OCI-M2 (cell line): Measurements from ENCODE around the gene RLN3.

Experiments used
- DNase-seq: peaks from one replicate; lab custom pipeline; 2025; ENCODE audit not compliant: unreplicated experiment; lab: John Stamatoyannopoulos, UW

The RLN3 gene

DNA sequence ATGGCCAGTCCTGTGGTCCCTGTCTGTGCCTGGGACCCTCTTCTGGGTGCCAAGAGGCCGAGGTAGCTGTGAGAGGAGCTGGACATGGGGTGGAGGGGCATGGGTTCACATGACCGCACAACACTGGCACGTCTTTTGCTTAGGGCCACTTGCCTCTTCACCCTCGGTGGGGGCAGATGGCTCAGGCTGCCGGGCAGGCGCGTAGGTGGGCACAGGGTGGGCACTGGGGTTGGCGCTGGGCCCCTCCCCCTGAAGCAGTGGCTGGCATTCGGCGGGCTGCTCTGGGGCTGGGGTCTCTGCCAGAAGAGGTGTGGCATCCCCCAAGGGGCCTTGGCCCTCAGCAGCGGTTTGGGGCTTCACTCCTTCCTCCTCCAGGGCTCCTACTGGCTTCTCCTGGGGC lies 25.6 kb downstream of the RLN3 start:
- DNase-seq = no peak

DNA sequence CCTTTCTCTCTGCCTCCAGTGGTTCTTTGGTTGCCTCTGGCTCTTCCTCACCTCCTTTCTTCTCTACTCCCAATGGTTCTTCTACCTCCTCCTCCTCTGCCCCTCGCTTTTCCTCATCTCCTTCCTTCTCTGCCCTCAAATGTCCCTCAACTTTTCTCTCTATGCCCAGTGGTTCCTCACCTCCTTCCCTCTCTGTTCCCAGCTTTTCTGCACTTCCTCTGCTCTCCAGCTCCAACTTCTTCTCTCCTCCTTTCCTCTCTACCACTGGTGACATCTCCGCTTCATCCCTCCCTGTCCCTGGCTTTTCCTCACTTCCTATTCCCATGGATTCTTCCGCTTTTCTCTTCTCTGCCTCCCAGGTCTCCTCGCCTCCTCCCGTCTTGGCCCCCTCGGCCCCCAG lies 26.2 kb downstream of the RLN3 start:
- no peak for DNase-seq

DNA sequence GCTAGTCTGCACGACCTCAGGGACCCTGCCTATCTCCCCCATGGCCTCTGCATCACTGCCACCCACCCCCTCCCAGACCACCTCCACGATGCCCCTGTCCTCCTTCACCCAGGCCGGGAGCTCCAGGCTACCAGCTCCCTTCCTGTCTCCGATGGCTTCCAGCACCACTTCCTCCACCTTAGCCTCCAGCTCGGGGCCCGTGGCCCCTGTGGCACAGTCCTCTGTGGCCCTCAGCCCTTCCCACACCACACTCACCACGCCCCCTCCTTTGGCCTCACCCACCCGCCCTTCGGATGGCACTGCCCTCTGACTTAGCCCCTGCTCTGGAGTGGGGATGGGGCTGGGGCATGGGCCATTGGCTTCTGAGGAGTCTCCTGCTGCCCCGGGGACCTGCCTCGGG lies 26.8 kb downstream of the RLN3 start:
- DNase-seq = no peak

DNA sequence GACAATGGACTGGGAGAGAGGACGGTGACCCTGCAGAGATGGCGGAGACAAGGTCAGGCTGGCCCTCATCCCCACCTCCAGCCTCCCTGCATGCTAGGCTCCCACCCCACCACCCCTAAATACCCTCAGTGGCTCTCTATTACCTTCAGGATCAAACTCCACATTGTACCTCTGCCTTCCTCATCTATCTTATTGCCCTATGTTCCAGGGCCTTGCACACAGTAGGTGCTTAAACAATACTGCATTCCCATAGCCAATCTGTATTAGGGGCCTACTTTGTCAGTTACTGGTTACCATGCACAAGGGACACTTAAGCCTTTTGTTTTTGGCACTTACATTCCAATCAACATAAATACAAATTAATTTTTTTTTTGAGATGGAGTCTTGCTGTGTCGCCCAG lies 27.4 kb downstream of the RLN3 start:
- DNase-seq = no peak

DNA sequence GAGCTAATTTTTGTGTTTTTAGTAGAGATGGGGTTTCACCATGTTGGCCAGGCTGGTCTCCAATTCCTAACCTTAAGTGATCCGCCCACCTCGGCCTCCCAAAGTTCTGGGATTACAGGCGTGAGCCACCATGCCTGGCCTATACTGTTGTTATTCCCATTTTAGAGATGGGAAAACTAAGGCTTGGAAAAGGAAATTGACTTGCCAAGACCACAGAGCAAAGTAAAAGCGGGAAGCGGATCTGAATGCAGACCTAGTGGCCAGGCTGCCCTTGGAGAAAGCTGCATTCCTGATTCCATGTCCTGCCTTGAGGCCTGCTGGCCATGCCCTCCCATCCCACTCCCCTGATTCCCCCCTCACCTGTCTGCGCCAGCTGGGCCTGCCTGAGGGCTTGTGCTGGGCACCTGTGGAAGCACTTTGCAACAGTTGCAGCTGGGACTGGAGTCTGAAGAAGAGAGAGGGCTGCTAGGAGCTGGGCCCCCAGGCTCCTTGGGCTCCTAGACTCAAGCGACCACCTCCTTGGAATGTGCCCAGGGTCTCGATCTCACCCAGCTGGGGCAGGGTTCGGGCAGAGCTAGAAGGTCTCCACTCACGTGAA lies 28.2 kb downstream of the RLN3 start:
- DNase-seq = no peak

DNA sequence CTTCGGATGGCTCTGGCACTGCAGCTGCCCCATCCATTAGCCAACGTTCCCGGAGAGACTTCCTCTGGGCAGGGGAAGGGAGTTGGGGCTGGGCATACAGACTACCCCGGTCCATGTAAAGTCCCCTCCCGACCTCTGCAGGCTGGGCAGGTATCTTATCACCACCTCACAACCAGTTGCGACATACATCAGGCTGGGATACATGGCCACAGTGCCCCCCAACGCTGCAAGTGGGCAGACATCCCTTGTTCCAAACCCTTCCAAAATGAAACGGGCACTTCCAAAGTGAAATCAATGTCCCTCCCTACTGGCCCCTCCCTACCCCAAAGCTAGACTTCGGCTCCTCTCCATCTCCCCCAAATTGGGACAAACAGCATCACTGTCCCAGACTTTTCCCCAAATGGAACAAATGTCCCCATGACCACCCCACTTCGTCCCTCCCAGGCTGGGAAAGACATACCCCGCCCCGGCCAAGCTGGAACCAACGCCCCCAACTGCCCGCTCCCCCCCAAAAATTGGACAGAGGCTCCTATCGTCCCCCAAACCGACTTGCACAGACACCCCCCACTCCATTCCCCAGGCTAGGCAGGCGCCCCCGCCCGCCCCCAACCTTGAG lies 28.9 kb downstream of the RLN3 start:
- no peak for DNase-seq

DNA sequence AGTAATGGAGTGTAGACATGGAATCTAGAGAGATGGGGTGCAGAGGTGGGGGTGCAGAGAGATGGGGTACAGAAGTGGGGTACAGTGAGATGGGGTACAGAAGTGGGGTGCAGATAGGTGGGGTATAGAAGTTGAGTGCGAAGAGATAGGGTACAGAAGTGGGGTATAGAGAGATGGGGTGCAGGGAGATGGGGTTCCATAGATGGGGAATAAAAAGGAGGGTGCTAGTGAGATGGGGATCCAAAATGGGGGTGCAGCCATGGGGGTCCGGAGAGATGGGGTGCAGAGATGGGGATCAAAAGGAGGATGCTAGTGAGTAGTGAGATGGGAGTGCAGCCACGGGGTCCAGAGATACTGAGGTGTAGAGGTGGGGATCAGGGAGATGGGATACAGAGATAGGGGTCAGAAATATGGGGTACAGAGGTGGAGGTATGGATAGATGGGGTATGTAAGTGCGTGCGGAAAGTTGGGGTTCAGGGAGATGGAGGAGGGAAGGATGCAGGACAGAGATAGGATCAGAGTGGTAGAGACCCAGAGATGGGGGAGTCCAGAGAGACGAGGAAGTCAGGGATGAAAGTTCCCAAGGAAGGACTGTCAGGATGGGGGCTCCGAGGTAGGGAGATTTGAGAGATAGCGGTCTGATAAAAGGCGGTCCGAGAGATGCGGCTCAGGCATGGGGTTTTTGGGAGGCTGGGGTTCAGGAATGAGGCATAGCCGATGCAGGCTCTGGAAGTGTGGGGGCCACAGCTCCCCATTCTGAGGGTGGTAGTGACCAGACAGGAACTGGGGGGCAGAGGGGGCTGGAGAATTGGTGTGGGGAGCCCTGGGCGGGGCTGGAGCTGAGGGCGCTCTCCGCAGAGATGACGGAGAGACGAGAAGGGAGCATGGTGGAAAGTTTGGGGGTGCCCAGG lies 30.5 kb downstream of the RLN3 start:
- no peak for DNase-seq

DNA sequence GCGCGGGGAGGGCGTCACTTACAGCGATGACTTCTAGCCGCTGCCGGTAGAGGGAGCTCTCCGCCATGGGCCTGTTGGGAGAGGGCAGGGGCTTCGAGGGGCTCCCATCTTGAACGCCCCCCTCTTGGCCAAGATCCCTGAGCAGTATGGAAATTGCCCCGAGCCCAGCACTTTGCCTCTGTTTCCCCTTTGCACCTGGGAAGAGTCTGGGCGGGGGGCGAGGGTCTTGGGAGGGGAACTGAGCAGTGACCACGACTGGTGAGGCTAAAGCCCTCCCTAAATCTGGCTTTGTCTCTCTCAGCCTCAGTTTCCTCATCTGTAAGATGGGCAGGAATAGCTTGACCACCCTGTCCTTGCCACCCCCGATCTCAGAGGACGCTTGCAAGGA lies 31.1 kb downstream of the RLN3 start:
- no peak for DNase-seq

DNA sequence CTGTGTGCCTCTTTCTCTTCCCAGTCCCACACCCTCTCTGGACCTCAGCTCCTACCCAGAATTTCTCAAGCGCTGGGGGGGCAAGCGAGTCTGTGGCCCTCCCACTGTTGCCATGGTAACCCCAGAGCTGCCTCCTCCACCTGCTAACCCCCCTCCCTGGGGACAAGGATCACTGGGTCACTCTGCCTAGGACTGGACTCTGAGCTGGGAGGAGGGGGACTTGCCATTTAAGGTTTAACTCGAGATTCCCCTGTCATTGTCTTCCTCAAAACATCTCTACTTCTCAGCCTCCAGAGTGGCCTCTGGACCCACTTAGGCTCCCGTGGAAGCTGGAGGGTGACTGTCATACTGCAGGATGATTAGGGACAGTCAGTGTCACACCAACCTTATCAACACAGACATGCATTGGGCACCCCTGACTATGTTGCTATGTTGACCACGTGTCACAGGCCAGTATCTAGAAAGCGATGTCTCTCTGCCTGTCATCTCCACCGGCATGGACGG lies 31.8 kb downstream of the RLN3 start:
- peak; percentile 38 for DNase-seq

DNA sequence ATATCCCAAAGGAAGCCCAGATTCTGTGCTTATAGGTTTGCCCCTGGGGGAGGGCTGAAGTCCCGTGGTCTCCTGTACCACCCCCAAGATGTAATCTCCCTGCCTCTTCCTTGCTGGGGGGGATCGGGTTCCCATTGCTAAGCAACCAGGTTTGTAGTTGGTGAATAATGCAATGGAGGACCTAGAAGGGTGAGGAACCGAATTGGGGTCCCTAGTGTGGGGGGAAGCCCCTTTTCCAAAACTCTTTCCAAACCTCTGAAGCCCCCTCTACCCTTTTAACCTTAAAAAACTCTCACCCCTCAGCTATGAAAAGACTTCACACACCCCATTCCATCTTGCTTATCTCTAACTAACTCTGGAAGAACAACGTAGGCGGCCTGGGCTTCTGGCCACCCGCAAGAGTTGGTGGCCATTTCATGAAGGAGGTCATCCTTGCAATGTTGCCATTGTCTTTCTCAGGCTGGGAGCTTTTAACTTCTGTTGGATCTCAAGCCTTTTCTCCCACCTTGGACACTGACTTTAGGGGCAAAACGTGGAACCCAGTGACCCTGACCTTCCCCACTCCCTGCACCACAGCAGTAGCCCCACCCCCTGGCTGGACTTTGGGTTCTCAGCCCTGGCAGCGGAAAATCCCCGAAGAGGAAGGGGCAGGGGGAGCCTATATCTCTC lies 33.3 kb downstream of the RLN3 start:
- peak; percentile 29 for DNase-seq

DNA sequence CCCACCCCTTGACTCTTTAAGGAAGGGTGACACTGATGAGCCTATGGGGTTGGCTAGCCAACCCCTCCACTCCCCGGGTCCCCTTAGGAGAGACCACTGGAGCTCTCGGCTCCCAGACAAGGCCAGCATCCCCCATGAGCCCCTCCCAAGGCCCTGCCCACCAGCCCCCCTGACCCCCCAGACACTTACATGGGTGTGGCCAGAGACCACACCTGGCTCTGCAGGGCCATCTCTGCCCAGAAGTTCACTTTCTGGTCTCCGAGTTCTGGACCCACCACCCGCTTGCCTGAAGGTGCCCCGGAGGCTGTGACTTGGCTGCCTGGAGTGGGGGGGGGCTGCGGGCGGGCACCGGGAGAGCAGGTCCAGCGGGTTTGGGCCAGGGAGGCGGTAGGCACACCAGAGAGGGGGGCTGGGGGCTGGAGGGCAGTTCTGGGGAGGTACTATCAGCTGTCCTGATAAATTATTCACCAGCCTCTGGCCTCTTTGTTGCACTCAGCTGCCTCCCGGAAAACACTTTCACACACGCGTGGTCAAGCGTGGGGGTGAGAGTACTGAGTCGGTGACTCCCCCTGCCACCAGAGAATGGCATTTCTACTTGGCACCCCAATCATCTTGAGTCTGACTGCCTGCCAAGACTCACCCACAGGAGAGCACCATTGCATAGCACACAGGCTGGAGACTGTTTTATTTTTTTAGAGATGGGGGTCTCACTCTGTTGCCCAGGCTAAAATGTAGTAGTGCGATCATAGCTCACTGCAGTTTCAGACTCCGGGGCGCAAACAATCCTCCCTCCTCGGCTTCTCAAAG lies 34.0 kb downstream of the RLN3 start, which contains the start of gene PALM3:
TSS of gene PALM3 (minus strand) at position 326 of the 807 bp plus-strand sequence. CDS start at position 230, 96 bp downstream.
- no peak for DNase-seq

DNA sequence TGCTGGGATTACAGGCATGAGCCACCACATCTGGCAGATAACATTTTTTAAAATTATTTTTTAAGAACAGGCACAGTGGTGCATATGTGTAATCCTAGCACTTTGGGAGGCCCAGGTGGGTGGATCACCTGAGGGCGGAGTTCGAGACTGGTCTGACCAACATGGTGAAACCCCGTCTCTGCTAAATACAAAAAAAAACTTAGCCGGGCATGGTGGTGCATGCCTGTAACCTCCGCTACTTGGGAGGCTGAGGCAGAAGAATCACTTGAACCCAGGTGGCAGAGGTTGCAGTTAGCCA lies 34.6 kb downstream of the RLN3 start:
- DNase-seq = no peak

DNA sequence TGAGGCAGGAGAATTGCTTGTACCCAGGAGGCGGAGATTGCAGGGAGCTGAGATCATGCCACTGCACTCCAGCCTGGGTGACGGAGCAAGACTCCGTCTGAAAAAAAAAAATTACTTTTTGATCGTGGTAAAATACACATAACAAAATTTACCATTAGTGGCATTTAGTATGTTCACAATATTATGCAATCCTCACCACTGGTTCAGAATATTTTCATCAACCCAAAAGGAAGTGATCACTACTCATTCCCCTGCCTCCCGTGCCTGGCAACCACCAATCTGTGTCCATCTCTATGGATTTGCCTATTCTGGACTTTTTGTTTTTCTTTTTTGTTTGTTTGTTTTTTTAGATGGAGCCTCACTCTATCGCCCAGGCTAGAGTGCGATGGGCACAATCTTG lies 35.2 kb downstream of the RLN3 start:
- no peak for DNase-seq

DNA sequence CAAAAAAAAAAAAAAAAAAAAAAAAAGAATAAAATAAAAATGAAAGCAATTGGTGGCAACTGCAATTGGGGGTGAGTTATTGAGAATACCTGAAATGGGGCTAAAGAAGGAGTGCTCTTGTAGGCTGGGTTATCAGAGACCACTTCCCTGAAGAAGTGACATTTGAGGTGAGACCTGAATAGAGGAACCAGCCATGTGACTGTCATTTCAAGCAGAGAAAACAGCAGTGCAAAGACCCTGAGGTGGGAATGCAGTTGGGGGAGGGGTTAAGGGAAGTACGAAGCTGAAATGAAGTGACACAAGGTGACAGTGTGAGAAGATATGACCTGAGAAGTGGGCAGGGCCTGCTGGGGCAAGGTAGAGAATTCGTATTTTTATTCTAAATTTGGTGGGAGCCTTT lies 38.2 kb downstream of the RLN3 start:
- DNase-seq = no peak

DNA sequence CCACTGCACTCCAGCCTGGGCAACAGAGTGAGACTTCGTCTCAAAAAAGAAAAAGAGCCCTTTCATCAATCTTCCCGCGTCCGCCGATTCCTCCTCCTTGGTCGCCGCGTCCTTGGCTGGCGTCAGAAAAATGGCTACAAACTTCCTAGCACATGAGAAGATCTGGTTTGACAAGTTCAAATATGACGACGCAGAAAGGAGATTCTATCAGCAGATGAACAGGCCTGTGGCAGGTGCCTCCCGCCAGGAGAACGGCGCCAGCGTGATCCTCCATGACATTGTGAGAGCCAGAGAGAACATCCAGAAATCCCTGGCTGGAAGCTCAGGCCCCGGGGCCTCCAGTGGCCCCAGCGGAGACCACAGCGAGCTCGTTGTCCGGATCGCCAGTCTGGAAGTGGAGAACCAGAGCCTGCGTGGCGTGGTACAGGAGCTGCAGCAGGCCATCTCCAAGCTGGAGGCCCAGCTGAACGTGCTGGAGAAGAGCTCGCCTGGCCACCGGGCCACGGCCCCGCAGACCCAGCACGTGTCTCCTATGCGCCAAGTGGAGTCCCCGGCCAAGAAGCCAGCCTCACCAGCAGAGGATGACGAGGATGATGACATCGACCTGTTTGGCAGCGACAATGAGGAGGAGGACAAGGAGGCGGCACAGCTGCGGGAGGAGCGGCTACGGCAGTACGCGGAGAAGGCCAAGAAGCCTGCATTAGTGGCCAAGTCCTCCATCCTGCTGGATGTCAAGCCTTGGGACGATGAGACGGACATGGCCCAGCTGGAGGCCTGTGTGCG lies 42.5 kb downstream of the RLN3 start:
- DNase-seq = no peak

DNA sequence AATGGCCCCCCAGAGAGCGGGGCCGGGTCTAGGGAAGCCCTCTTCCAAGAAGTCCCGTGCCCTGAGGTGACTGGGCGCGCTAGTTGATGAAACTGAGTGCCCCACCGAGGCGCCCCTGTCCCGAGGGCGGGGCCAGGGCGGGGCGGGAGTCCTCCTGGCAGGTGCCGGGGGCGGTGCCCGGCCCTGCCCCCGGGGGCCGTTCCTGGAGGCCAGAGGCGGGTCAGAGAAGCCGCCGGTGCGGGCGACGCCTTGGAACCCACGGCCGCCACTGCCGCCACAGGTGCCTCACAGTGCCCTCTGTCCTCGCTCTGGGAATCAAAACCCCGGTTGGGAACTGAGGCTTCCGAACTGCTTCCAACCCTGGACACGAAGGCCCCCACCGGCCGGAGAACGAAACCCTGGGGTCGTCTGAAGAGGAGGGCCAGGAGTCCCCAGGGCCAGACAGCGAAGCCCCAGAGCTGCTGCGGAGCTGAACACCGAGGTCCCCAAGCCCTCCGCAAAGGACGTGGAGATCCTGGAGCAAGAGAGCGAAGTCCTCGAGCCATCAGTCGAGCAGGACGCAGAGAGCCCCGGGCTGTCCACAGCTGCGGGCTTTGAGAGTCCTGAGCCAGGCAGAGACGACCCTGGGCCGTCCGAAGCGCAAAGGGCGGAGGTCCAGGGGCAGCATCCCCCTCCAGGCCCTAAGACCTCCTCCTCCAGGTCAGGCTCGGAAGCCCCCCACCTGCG lies 44.8 kb downstream of the RLN3 start, which contains the start of gene MISP3:
TSS of gene MISP3 (plus strand) at position 252 of the 726 bp plus-strand sequence. CDS start 524 bp downstream, outside the sequence.
- no peak for DNase-seq

DNA sequence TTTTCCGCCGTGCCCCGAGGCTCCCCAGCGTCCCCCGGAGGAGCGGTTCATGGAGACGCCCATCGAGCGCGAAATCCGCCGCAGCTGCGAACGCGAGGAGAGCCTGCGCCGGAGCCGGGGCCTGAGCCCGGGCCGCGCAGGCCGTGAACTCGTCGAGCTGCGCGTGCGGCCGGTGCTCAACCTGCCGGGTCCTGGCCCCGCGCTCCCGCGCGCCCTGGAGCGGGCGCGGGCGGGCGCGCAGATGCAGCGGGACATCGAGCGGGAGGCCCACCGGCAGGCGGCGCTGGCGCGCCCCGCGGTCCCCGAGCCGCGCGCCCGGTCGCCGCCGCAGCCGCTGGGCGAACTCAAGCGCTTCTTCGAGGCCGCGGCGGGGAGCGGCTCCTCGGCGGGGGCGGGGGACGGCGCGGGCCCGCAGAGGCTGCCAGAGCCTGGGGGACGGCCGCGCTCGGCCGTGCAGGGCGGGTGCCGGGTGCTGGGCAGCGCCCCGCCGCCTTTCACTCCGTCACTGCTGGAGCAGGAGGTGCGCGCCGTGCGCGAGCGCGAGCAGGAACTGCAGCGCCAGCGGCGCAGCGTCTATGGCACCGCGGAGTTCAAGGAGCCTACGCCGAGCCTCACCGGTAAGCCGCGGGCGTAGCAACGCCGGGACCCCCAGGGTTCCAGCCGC lies 45.4 kb downstream of the RLN3 start:
- peak; percentile 86 for DNase-seq
